GM19455 (cell line): Measurements from ENCODE around the gene TESK2.
A peak's percentile ranks its signal among the peaks of the same experiment; 100 is the strongest.

ENCODE experiments used
- ATAC-seq: cut with Tn5 transposase; IDR thresholded peaks from one replicate; pipeline ENCODE4 v1.9.1; 2021; ENCODE audit not compliant: unreplicated experiment

TESK2 gene

GRCh38 chr1:45340816-45341466, 150.0 kb downstream of the TESK2 start:
- ATAC-seq = no peak

- ATAC-seq = peak; percentile 88
Observed at GRCh38 chr1:45339789-45340558, 151.0 kb downstream of the TESK2 start, which contains the start of the genes MUTYH and TOE1. MUTYH (minus strand) TSS chr1:45340440; CDS start chr1:45334505, 5,935 bp downstream. TOE1 (plus strand) TSS chr1:45340170; CDS start chr1:45340253, 83 bp downstream.

GRCh38 chr1:45337630-45338325, 153.2 kb downstream of the TESK2 start:
- no peak for ATAC-seq

DNA sequence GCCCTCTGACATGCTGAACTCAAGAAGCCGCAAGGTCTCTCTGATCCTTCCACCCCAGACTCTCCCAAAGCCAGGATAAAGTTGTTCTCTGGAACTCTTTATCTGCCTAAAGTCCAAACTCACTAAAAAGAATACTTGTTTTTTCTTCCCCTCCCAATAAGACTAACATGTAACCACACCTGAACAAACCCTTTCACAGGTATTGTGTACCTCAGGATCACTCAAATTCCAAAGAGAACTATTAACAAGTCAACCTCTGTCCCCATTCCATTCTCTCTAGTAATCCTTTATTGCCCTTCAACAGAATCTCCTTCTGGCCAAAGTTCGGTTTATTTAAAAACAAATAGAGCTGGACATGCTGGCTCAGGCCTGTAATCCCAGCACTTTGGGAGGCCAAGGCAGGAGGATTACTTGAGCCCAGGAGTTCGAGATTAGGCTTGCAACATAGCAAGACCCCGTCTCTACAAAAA, 155.1 kb downstream of the TESK2 start:
- ATAC-seq = no peak

GRCh38 chr1:45334308-45335245, 156.4 kb downstream of the TESK2 start:
- no peak for ATAC-seq

GRCh38 chr1:45332346-45332720, 158.6 kb downstream of the TESK2 start:
- ATAC-seq = no peak

DNA sequence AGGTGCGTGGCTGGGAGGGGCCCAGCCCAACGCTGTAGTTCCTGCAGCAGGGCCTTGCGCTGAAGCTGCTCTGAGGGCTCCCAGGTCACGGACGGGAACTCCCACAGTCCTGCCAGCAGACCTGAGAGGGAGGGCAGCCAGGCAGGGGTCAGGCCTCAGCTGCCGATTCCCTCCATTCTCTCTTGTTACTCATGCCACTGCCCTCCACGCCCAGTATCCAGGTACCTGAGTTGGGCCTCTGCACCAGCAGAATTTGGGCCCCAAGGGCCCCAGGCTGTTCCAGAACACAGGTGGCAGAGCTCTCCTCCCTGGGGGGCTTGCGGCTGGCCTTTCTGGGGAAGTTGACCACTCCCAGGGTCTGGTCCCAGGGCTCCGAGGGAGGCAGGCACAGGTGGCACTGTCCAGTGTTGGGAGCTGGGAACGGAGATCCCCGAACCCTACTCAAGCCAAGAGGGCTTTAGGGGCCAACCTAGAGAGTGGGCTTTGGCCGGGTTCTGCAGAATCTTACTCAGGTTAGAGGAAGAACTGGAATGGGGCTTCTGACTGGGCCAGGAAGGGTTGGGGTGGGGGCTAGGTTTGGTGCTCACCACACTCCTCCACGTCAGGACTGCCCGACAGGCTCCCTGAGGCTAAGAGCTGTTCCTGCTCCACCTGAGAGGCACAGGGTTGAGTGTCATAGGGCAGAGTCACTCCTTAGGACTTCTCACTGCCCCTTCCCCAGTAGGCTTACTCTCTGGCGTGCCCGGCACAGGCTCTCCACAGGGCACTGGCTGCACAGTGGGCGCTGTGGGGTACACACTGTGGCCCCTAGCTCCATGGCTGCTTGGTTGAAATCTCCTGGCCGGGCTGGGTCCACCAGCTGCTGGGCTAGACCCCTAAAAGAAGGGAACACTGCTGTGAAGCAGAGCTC, 159.3 kb downstream of the TESK2 start:
- no peak for ATAC-seq

DNA sequence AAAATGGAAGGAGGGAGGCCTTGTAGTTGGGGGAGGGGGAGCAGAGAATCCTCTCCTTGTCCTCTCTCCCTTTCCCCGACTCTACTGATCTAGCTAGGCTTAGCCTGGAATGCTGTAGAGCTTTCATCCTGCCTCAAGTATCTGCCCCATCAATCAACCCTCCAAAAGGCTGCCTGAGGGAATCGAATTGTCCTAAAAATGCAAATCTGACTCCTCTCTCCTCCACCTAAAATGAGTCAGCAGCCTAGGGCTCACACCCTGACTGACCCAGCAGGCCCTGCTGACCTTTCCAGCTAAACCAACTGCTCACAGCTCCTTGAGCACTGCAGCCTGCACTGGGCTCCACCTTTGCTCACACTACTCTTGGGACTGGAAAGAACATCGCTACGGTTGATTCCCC, 161.5 kb downstream of the TESK2 start:
- no peak for ATAC-seq

DNA sequence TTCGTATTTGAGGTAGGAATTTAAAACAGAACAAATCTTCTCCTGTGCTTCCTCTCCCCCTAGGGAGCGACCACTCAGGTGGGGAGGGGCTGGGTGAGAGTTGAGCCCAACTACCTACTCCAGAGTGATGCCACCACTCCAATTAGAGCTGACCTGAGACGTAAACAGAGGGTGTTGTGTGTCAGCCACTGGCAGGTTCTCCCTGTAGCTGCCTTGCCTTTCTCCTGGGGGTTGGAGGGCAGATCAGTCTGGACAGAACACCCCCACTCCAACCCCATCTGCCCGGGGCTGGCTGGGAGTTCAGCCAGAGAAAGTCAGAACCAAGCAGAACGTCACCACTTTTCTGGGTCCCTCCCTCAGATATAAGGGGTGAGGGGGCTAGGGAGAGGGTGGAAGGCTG, 162.3 kb downstream of the TESK2 start:
- ATAC-seq = no peak

- no peak for ATAC-seq
Observed at GRCh38 chr1:45327644-45328515, 163.1 kb downstream of the TESK2 start.

DNA sequence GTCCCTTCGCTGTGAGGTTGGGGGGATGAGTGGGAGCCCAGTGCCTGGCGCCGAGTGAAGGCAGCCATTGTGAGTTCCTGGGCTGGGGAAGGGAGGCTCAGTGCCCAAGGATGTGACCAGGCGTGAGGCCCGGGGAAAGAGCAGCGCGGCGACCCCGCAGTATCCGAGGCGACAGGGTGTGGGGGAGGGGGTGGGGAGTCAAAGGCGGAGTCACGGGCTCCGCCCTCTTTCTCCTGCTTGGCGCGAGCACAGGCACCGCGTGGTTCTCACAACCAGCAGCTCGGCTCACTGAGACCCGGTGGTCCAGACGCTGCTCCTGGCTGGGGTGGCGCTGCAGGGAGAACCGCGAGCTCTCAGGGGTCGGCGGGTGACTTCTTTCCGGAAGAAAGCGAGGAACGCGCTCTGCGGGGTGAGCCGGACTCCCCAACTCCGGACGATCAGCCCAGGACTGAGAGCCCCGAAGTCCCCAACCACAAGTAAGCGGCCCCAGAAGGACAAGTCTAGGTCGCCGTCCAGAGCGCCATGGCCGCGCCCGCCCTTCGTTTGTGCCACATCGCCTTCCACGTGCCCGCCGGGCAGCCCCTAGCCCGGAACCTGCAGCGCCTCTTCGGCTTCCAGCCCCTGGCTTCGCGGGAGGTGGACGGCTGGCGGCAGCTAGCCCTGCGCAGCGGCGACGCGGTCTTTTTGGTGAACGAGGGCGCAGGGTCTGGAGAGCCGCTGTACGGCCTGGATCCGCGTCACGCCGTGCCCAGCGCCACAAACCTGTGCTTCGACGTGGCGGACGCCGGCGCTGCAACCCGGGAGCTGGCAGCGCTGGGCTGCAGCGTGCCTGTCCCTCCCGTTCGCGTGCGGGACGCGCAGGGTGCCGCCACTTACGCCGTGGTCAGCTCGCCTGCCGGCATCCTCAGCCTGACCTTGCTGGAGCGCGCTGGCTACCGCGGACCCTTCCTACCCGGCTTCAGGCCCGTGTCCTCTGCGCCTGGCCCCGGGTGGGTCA, 164.0 kb downstream of the TESK2 start, which contains the start of gene HPDL:
HPDL (plus strand) TSS at position 269 of the 997 bp plus-strand sequence; CDS start at position 523, 254 bp downstream.
- no peak for ATAC-seq

- ATAC-seq = no peak
Observed at GRCh38 chr1:45325851-45326506, 165.0 kb downstream of the TESK2 start.

DNA sequence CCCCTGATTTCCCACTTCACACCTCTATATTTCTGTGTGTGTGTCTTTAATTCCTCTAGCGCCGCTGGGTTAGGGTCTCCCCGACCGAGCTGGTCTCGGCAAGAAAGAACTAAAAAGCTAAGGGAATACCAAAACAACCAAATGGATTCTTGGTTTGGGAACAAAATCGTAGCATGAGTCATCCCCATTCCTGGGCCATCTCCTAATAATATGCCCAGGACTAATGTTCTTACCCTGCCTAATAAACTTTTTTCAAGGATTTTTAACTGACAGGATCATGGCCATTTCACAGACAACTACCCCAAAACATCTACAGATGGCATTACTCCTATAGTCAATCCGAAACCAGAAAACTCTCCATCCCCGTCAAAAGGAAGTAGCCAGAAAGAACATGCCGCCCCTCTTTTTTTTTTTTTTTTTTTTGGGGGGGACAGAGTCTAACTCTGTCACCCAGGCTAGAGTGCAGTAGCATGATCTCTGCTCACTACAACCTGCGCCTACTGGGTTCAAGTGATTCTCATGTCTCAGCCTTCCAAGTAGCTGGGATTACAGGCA, 168.4 kb downstream of the TESK2 start:
- no peak for ATAC-seq

DNA sequence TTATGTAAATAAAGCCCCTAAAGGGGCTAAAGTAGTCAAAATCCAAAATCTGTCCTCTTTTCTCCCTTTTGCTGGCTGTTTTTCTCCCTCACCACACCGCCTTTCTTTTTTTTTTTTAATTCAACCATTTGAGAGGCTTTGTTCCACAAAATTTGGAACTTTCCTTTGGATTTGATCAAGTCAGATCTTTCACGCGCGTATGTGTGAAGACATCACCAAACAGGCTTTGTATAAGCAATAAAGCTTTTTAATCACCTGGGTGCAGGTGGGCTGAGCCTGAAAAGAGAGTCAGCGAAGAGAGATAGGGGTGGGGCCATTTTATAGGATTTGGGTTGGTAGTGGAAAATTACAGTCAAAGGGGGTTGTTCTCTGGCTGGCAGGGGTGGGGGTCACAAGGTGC, 169.5 kb downstream of the TESK2 start:
- no peak for ATAC-seq

DNA sequence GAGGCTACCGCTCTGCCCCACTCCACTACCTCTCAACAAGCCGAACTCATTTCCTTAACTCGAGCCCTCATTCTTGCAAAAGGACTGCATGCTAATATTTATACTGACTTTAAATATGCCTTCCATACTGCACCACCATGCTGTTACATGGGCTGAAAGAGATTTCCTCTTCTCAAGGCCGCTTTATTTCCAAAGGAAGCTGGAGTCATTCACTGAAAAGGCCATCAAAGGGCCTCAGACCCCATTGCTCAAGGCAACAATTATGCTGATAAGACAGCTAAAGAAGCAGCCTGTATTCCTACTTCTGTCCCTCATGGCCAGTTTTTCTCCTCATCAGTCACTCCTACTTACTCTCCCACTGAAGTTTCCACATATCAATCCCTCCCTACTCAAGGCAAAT, 171.2 kb downstream of the TESK2 start:
- ATAC-seq = no peak

DNA sequence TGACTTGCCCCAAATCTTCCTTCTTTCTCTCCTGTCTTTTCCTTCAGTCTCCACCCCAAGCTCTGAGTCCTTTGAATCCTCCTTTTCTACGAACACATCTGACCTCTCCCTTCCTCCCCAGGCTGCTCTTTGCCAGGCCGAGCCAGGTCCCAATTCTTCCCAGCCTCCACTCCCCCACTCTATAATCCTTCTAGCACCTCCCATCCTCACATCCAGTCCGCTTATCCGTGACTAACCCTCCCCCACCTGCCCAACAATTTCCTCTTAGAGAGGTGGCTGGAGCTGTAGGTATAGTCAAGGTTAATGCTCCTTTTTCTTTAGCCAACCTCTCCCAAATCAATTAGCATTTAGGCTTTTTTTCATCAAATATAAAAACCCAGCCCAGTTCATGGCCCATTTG, 173.8 kb downstream of the TESK2 start:
- ATAC-seq = no peak
